Effector CD8-positive, alpha-beta T cell (primary cell): ENCODE results near the gene PTPN5.
A peak's percentile ranks its signal among the peaks of the same experiment; 100 is the strongest.

Source experiments
- DNase-seq: peaks from one replicate; lab custom pipeline; 2025; lab: John Stamatoyannopoulos, UW

PTPN5 gene

GRCh38 chr11:18773104-18773503 lies 18.5 kb downstream of the PTPN5 start:
- no peak for DNase-seq

- no peak for DNase-seq
Measured at GRCh38 chr11:18772211-18772610, 19.4 kb downstream of the PTPN5 start.

- DNase-seq = no peak
Measured at GRCh38 chr11:18771266-18772035, 20.1 kb downstream of the PTPN5 start.

- no peak for DNase-seq
Measured at GRCh38 chr11:18770479-18771125, 21.0 kb downstream of the PTPN5 start.

GRCh38 chr11:18769802-18770456 lies 21.7 kb downstream of the PTPN5 start:
- DNase-seq = no peak

GRCh38 chr11:18768978-18769377 lies 22.6 kb downstream of the PTPN5 start:
- no peak for DNase-seq

- DNase-seq = no peak
Measured at GRCh38 chr11:18768472-18768901, 23.1 kb downstream of the PTPN5 start.

- DNase-seq = no peak
Measured at GRCh38 chr11:18766015-18766414, 25.6 kb downstream of the PTPN5 start.

GRCh38 chr11:18765554-18765953 lies 26.0 kb downstream of the PTPN5 start:
- no peak for DNase-seq

- no peak for DNase-seq
Measured at GRCh38 chr11:18761741-18762140, 29.9 kb downstream of the PTPN5 start.

GRCh38 chr11:18761144-18761543 lies 30.5 kb downstream of the PTPN5 start:
- no peak for DNase-seq

GRCh38 chr11:18757811-18758210 lies 33.8 kb downstream of the PTPN5 start:
- DNase-seq = no peak

- no peak for DNase-seq
Measured at GRCh38 chr11:18756889-18757288, 34.7 kb downstream of the PTPN5 start.

GRCh38 chr11:18754308-18754707 lies 37.3 kb downstream of the PTPN5 start:
- DNase-seq = no peak

- no peak for DNase-seq
Measured at GRCh38 chr11:18752502-18752901, 39.1 kb downstream of the PTPN5 start.

GRCh38 chr11:18750944-18751343 lies 40.7 kb downstream of the PTPN5 start:
- no peak for DNase-seq

GRCh38 chr11:18749681-18750319 lies 41.8 kb downstream of the PTPN5 start:
- no peak for DNase-seq

- DNase-seq = peak; percentile 6
Measured at GRCh38 chr11:18748766-18749365, 42.7 kb downstream of the PTPN5 start.

GRCh38 chr11:18745251-18745650 lies 46.3 kb downstream of the PTPN5 start:
- no peak for DNase-seq

- DNase-seq = no peak
Measured at GRCh38 chr11:18743900-18744514, 47.6 kb downstream of the PTPN5 start.

GRCh38 chr11:18743365-18743764 lies 48.2 kb downstream of the PTPN5 start:
- no peak for DNase-seq

GRCh38 chr11:18741783-18742182 lies 49.8 kb downstream of the PTPN5 start:
- DNase-seq = no peak
